GM12873 (cell line): ENCODE results near the gene MSTN.

Source experiments
- TF ChIP-seq, protein P1 (sequence below): IDR thresholded peaks from 2 replicates; pipeline ENCODE4 v1.5.1; 2012; ENCODE audit warnings: low read depth, mild to moderate bottlenecking, moderate library complexity, low read length, control low read depth; ENCODE audit not compliant: insufficient read depth; ENCODE audit errors: missing control alignments

MSTN gene

DNA sequence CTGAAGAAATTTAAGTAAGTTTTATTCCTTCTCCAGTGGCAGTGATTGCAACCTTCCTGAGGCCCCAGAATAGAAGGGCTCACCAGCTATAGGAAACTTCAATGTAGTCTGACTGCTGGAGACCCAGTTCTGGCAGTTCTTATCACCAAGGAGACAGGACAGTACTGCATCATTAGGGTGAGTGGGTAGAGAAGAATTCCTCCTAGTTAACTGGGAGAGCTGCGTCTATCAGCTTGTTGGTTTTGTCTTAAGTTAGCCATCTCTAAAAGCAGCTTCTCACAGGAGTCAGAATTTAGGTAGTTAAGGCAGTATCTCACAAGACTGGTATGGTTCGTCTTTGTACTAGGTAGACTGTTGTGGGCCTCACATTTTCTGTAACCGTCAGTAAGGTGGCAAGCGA, 3.3 kb upstream of the MSTN start:
- TF ChIP-seq, protein P1, sequence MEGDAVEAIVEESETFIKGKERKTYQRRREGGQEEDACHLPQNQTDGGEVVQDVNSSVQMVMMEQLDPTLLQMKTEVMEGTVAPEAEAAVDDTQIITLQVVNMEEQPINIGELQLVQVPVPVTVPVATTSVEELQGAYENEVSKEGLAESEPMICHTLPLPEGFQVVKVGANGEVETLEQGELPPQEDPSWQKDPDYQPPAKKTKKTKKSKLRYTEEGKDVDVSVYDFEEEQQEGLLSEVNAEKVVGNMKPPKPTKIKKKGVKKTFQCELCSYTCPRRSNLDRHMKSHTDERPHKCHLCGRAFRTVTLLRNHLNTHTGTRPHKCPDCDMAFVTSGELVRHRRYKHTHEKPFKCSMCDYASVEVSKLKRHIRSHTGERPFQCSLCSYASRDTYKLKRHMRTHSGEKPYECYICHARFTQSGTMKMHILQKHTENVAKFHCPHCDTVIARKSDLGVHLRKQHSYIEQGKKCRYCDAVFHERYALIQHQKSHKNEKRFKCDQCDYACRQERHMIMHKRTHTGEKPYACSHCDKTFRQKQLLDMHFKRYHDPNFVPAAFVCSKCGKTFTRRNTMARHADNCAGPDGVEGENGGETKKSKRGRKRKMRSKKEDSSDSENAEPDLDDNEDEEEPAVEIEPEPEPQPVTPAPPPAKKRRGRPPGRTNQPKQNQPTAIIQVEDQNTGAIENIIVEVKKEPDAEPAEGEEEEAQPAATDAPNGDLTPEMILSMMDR, result no peak

DNA sequence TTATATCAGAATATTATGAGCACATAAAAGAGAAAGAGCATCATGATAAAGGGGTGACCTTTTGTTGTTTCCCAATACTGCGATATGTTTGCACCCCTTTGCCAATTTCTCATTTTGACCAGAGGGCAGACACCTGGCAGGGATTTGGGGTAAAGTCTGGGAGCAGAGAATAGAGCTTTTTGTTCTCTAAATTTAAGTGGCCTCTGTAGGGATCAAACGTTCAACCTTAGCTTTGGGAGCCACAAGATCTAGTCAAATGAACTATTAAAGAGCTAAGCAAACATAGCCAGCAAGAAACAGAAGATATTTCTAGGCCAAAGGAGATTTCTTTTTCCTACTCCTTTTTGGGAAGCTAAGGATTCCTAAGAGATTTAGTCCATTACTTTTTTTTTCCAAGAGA, 1.1 kb upstream of the MSTN start:
- TF ChIP-seq, protein P1, result no peak

DNA sequence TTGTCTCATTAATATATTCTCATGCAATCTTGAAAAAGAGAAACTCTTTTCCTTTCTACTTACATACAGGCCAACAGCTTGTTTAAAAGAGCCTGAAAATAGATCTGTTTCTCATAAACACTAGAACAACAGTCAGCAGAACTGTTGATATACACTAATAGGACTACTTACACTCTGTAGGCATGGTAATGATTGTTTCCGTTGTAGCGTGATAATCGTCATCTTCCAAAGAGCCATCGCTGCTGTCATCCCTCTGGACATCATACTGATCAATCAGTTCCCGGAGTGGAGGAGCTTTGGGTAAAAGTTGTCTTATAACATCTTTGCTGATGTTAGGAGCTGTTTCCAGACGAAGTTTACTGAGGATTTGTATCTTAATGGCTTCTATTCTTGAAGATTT, 476 bp downstream of the MSTN start:
- TF ChIP-seq, protein P1, result no peak

DNA sequence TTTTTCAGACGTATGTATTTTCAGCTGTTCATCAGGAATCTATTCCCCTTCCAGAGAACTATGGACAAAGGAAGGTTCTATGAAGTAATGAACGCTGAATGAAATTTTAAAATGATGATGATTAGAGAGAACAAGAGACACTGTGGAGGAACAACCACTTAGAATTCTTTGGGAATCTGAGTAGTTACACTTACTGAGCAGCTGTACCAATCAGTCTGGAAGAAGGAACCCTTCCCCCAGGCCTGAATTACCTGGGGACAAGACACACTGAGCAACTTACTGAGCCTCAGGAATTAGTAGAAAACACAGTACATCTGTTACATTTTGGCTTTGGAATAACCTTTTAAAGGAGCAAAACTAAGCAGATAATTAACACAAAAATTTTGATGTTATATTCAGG, 1.9 kb downstream of the MSTN start:
- TF ChIP-seq, protein P1, result no peak

DNA sequence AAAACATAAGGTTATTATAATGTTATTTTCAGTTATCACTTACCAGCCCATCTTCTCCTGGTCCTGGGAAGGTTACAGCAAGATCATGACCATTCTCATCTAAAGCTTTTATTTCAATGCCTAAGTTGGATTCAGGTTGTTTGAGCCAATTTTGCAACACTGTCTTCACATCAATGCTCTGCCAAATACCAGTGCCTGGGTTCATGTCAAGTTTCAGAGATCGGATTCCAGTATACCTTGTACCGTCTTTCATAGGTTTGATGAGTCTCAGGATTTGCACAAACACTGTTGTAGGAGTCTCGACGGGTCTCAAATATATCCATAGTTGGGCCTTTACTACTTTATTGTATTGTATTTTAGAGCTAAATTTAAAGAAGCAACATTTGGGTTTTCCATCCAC, 2.5 kb downstream of the MSTN start:
- TF ChIP-seq, protein P1, result no peak

DNA sequence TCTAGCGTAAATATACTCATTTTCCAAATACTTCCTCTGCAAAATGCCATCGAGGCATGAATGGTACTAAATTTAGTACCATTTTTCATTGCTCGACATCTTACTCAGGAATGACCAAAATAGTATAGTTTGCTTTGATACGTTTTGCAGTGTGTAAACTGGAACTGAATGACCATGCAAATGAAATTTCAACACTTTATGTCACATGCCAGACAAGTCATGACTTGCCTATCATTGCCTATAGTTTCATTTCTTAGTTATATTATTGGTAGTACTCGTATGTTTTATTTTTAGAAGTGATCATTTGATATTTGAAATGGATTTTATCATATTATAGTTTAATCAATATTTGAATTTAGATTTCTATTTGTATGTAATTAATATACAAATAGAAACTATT, 9.1 kb downstream of the MSTN start:
- TF ChIP-seq, protein P1, result no peak

DNA sequence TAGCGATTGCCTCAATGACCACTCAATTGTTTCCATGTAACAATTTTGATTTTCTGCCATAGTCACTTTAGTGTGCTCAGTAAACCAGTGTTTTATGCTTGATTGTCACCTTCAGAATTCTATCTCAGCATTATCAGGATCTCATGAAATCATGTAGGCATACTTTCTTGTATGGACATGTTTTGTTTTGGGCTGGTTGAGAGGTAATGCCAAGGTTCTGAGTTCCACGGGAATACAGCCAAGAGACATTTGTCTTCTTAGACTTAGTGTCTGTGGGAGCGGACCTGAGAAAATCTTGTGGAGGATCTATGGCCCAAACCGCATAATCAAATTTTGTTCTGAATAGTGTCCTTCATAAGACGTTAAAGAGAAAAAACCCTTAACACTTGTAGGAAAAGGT, 10.2 kb downstream of the MSTN start:
- TF ChIP-seq, protein P1, result no peak
